ENCODE measurements around the gene TRIM3. TPM values are rescaled to one million over a fixed set of nuclear protein-coding genes. Genes with fewer than 3 reads are reported as not detected.

TRIM3 gene
- total RNA-seq, 2 experiments from 2014 or later = 3.8 to 4.2 TPM

DNA sequence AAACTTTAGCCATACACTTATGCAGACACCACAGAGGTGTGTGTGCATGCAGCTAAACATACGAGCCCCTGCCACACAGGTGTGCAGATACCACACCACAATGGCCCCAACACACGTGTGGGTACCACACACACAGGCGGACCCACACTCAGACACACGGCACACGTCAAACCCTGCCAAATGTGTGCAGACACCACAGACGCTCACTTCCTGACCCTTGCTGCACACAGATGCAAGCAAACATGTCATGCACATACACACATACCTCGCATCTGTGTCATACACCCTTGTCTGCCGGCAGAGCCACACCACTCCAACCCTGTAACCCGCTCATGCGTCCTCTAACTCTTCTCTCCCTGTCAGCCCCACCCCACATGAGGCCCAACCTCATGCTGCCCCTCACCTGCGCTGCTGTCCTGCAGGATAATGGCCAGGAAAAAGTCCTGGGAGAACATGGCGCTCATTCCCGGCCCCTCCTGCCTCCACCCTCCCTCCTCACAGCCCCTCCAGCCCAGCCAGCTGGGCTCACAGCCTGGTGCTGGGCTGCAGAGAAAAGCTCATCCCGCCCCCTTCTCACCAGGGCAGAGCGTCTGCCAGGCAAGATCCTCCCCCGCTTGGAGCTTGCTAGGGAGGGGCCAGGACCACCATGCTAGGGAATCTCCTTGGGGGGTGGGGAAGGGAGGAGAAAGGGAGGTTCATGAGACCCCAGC, 69.2 kb downstream of the TRIM3 start:
- no peaks in the 10 kb centered on the region for H3K9me3 Mint-ChIP-seq (ENCODE audit: low read depth)
- CTCF ChIA-PET = interaction anchor here (1.0 to 5.4 kb wide), 5 partner anchors 9 to 38 kb away, joined by 3 to 28 read pairs (median 6); partner anchors contain the start of genes HPX and SMPD1
- peaks cover 77% of the 10 kb centered on the region for H3K4me1 Mint-ChIP-seq
- peaks cover 15% of the 10 kb centered on the region for H3K36me3 Mint-ChIP-seq (ENCODE audit: low read depth)
- H3K27me3 Mint-ChIP-seq = no peaks in the 10 kb centered on the region
- peak overlapping the region; percentile 7 for H3K4me3 Mint-ChIP-seq
- DNase-seq (peak; percentile 59), ATAC-seq (peak; percentile 63)
- H3K27ac Mint-ChIP-seq = peak overlapping the region; percentile 32
- intact Hi-C loops (cut with DNase I, micrococcal nuclease) = no loop called here
- POLR2A ChIA-PET = interaction anchor here (1.8 to 2.6 kb wide), 3 partner anchors 7 to 9 kb away, joined by 5 to 30 read pairs (median 5); no protein-coding TSS in a partner anchor

DNA sequence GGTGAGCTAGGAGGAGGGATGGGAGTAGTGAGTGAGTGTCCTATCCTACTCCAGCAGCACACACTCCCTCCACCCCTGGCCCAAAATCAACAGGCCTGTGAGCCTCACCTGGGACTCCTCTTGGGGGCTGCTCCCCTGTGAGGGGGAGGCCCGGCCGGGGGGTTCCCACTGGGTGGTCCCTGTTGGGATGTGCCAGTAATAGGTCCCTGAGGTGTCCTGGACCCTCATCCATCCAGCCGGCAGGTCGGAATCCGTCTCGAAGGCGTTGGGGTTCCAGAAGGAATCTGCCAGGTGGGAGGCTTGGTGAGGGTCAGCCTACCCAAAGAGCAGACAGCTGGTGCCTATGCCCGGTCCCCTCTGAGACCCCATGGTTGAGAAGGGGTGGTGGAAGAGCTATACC, 70.2 kb downstream of the TRIM3 start:
- H3K4me3 Mint-ChIP-seq = no peak overlapping the region
- CTCF ChIA-PET = interaction anchor here (0.7 to 5.6 kb wide), 11 partner anchors 10 to 78 kb away, joined by 3 to 50 read pairs (median 6); partner anchors contain the start of genes APBB1, HPX and SMPD1
- intact Hi-C loops (cut with DNase I, micrococcal nuclease) = loop anchor here in 1 of 2 experiments (2.0 kb wide), 1 partner anchor 15 kb away; the partner anchor contains the start of gene APBB1
- H3K27me3 Mint-ChIP-seq = no peaks in the 10 kb centered on the region
- POLR2A ChIA-PET = interaction anchor here (1.9 to 2.6 kb wide), 3 partner anchors 8 to 14 kb away, joined by 5 to 30 read pairs (median 20); partner anchors contain the start of gene SMPD1
- peak overlapping the region; percentile 95 for H3K27ac Mint-ChIP-seq
- no peaks in the 10 kb centered on the region for H3K9me3 Mint-ChIP-seq (ENCODE audit: low read depth)
- ATAC-seq (no peak), DNase-seq (no peak)
- peaks cover 79% of the 10 kb centered on the region for H3K4me1 Mint-ChIP-seq
- peaks cover 22% of the 10 kb centered on the region for H3K36me3 Mint-ChIP-seq (ENCODE audit: low read depth)

GRCh38 chr11:6402561-6402981, 71.2 kb downstream of the TRIM3 start:
- Mint-ChIP-seq H3K4me3 (peak overlapping the region; percentile 65), H3K36me3 (ENCODE audit: low read depth) (peaks cover 26% of the 10 kb centered on the region), H3K9me3 (ENCODE audit: low read depth) (no peaks in the 10 kb centered on the region), H3K27me3 (no peaks in the 10 kb centered on the region), H3K4me1 (peaks cover 78% of the 10 kb centered on the region), H3K27ac (peak overlapping the region; percentile 95)
- CTCF ChIA-PET = interaction anchor here (0.7 to 5.6 kb wide), 14 partner anchors 10 to 1969 kb away, joined by 3 to 50 read pairs (median 5); partner anchors contain the start of genes APBB1, HPX and SMPD1
- peak; percentile 85 for DNase-seq
- intact Hi-C loops (cut with DNase I, micrococcal nuclease) = loop anchor here (1.0 to 2.0 kb wide), 5 partner anchors 11 to 17 kb away; partner anchors contain the start of genes APBB1 (in 2 of the 2) and SMPD1 (in 2 of the 2)
- ATAC-seq = peak; percentile 88
- POLR2A ChIA-PET = interaction anchor here (0.6 to 2.6 kb wide), 7 partner anchors 9 to 169 kb away, joined by 3 to 30 read pairs (median 6); partner anchors contain the start of genes APBB1, ARFIP2, FHIP1B and SMPD1

DNA sequence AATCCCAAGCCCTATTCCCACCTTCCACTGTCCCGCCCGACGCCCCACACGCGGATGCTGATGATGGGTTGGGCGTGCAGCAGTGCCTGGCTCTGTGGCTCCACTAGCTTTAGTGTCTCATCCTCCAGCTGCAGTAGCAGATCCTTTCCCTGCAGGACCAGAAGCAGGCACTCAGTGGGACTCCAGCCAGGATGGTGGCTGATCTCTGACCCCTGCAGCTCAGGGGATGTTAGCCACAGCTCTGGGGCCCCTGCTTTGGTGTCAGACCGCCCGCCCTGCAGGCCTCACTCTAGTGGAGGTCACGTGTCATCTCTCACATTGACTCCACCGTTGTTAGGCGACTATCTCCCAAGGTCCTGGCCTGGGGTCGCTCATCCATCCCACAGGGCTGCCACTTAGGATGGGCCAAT, 71.7 kb downstream of the TRIM3 start:
- Mint-ChIP-seq H3K36me3 (ENCODE audit: low read depth) (peaks cover 27% of the 10 kb centered on the region), H3K4me3 (peak overlapping the region; percentile 65), H3K27ac (peak overlapping the region; percentile 95), H3K9me3 (ENCODE audit: low read depth) (no peaks in the 10 kb centered on the region), H3K4me1 (peaks cover 77% of the 10 kb centered on the region), H3K27me3 (no peaks in the 10 kb centered on the region)
- intact Hi-C loops (cut with DNase I, micrococcal nuclease) = loop anchor here (1.0 to 2.0 kb wide), 5 partner anchors 11 to 17 kb away; partner anchors contain the start of genes APBB1 (in 2 of the 2) and SMPD1 (in 2 of the 2)
- peak; percentile 61 for ATAC-seq
- peak; percentile 66 for DNase-seq
- ChIA-PET POLR2A (interaction anchor here (0.6 to 2.6 kb wide), 6 partner anchors 12 to 80 kb away, joined by 3 to 30 read pairs (median 8); partner anchors contain the start of genes APBB1, ARFIP2, SMPD1 and TIMM10B), CTCF (interaction anchor here (1.3 to 5.6 kb wide), 7 partner anchors 12 to 48 kb away, joined by 4 to 50 read pairs (median 10); partner anchors contain the start of genes APBB1 and HPX)

DNA sequence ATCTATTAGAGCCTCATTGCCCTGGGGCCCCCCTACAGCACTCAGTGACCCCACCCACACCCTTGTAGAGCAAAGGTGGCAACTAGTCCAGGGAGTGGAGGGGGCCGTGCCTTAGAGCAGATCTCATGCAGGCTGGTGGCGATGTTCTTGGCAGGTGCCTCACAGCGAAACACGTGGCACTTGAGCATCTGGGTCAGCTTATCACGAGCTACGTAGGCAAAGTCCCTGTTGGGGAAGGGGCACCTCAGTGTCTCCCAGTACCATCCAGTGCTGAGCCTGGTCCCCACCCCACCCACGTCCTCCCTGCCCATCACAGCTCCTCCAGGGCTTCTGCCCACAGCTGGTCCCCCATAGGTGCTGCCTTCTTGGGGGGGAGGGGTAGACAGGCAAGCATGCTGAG, 72.3 kb downstream of the TRIM3 start:
- no peaks in the 10 kb centered on the region for H3K27me3 Mint-ChIP-seq
- ChIA-PET CTCF (interaction anchor here (0.9 to 5.6 kb wide), 6 partner anchors 12 to 41 kb away, joined by 3 to 50 read pairs (median 11); partner anchors contain the start of gene HPX), POLR2A (interaction anchor here (0.6 to 2.6 kb wide), 4 partner anchors 12 to 17 kb away, joined by 3 to 30 read pairs (median 13); partner anchors contain the start of genes APBB1 and SMPD1)
- H3K4me3 Mint-ChIP-seq = no peak overlapping the region
- intact Hi-C loops (cut with DNase I, micrococcal nuclease) = no loop called here
- peaks cover 29% of the 10 kb centered on the region for H3K36me3 Mint-ChIP-seq (ENCODE audit: low read depth)
- no peaks in the 10 kb centered on the region for H3K9me3 Mint-ChIP-seq (ENCODE audit: low read depth)
- no peak for ATAC-seq
- peaks cover 76% of the 10 kb centered on the region for H3K4me1 Mint-ChIP-seq
- H3K27ac Mint-ChIP-seq = no peak overlapping the region
- DNase-seq = no peak

GRCh38 chr11:6400431-6401345, 73.1 kb downstream of the TRIM3 start:
- Mint-ChIP-seq H3K4me3 (no peak overlapping the region), H3K27me3 (no peaks in the 10 kb centered on the region), H3K4me1 (peaks cover 70% of the 10 kb centered on the region), H3K27ac (peak overlapping the region; percentile 32), H3K36me3 (ENCODE audit: low read depth) (peaks cover 29% of the 10 kb centered on the region), H3K9me3 (ENCODE audit: low read depth) (no peaks in the 10 kb centered on the region)
- POLR2A ChIA-PET = interaction anchor here (0.6 to 1.0 kb wide), 3 partner anchors 11 to 22 kb away, joined by 3 read pairs; partner anchors contain the start of gene SMPD1
- CTCF ChIA-PET = interaction anchor here (0.6 to 5.6 kb wide), 6 partner anchors 12 to 93 kb away, joined by 3 to 50 read pairs (median 4); partner anchors contain the start of gene HPX
- intact Hi-C loops (cut with DNase I, micrococcal nuclease) = no loop called here
- ATAC-seq (no peak), DNase-seq (no peak)

Other genes starting within 250 kb of the TRIM3 start
- gene FHIP1B, start 239.3 kb downstream of the TRIM3 start, total RNA-seq = 10 to 100 TPM; 17.0 to 17.1 TPM
- gene CNGA4, start 234.9 kb downstream of the TRIM3 start, total RNA-seq = under 1 TPM; 0.21 to 0.25 TPM
- gene CCKBR, start 214.1 kb downstream of the TRIM3 start, total RNA-seq = not detected
- gene CAVIN3, start 153.4 kb downstream of the TRIM3 start, total RNA-seq = 10 to 100 TPM; 24.8 to 25.5 TPM
- 10 to 100 TPM; 13.1 to 14.1 TPM for gene SMPD1, start 83.5 kb downstream of the TRIM3 start, total RNA-seq
- 10 to 100 TPM; 43.2 to 49.8 TPM for gene APBB1, start 54.8 kb downstream of the TRIM3 start, total RNA-seq
- under 1 TPM; 0.16 to 0.33 TPM for gene HPX, start 33.0 kb downstream of the TRIM3 start, total RNA-seq
- gene ARFIP2, start 7.4 kb upstream of the TRIM3 start, total RNA-seq = 10 to 100 TPM; 36.7 to 40.3 TPM
- gene TIMM10B, start 7.6 kb upstream of the TRIM3 start, total RNA-seq = 10 to 100 TPM; 27.1 to 39.2 TPM
- 10 to 100 TPM; 20.9 to 21.0 TPM for gene DNHD1, start 23.3 kb upstream of the TRIM3 start, total RNA-seq
- 10 to 100 TPM; 34.4 to 35.0 TPM for gene RRP8, start 129.7 kb upstream of the TRIM3 start, total RNA-seq
- 10 to 100 TPM; 85.6 to 89.0 TPM for gene ILK, start 129.8 kb upstream of the TRIM3 start, total RNA-seq
- 100 to 1,000 TPM; 133 to 152 TPM for gene TAF10, start 138.3 kb upstream of the TRIM3 start, total RNA-seq
- gene TPP1, start 145.5 kb upstream of the TRIM3 start, total RNA-seq = 10 to 100 TPM; 38.1 to 47.9 TPM
- under 1 TPM; 0.78 to 0.91 TPM for gene DCHS1, start 181.9 kb upstream of the TRIM3 start, total RNA-seq
- gene MRPL17, start 209.4 kb upstream of the TRIM3 start, total RNA-seq = 100 to 1,000 TPM; 118 to 156 TPM

Data from activated CD4-positive, alpha-beta T cell treated with anti-CD3 and anti-CD28 coated beads for 36 hours (primary cell).